DMS79 treated with DMSO at 0.1 percent for 48 hours (cell line): ENCODE results near the gene RNF111.
"Not testable (repeated sequence)": the region's sequence is repeated elsewhere in the genome, so short reads cannot be mapped to it uniquely, and the experiment has no call there.

Experiments used
- DNase-seq: peaks from one replicate; lab custom pipeline; 2025; lab: John Stamatoyannopoulos, UW

RNF111 gene

GRCh38 chr15:59059076-59059597 is 71.7 kb downstream of the RNF111 start:
- DNase-seq: no peak

GRCh38 chr15:59060348-59060747 is 72.9 kb downstream of the RNF111 start:
- DNase-seq: no peak

- no peak for DNase-seq
These were observed 75.6 kb downstream of the RNF111 start for GRCh38 chr15:59063042-59063441.

GRCh38 chr15:59069430-59069829 is 82.0 kb downstream of the RNF111 start:
- no peak for DNase-seq

- no peak for DNase-seq
These were observed 87.1 kb downstream of the RNF111 start for GRCh38 chr15:59074607-59075006.

- DNase-seq: no peak
These were observed 100.3 kb downstream of the RNF111 start for GRCh38 chr15:59087731-59088130.

GRCh38 chr15:59094077-59094476 is 106.6 kb downstream of the RNF111 start:
- DNase-seq: no peak

GRCh38 chr15:59096429-59096828 is 109.0 kb downstream of the RNF111 start:
- no peak for DNase-seq

GRCh38 chr15:59099162-59099685 is 111.8 kb downstream of the RNF111 start:
- no peak for DNase-seq

- no peak for DNase-seq
These were observed 117.1 kb downstream of the RNF111 start for GRCh38 chr15:59104602-59104911.

- peak; percentile 65 for DNase-seq
These were observed 117.7 kb downstream of the RNF111 start, which contains the start of gene CCNB2 for GRCh38 chr15:59104912-59105732. CCNB2 (plus strand) TSS chr15:59105146; CDS start chr15:59105269, 123 bp downstream.

- DNase-seq: peak; percentile 18
These were observed 118.4 kb downstream of the RNF111 start for GRCh38 chr15:59105854-59106253.

GRCh38 chr15:59111251-59111650 is 123.8 kb downstream of the RNF111 start:
- no peak for DNase-seq

- no peak for DNase-seq
These were observed 127.6 kb downstream of the RNF111 start for GRCh38 chr15:59115047-59115446.

GRCh38 chr15:59116141-59116540 is 128.7 kb downstream of the RNF111 start:
- no peak for DNase-seq

GRCh38 chr15:59116771-59117170 is 129.3 kb downstream of the RNF111 start:
- no peak for DNase-seq

GRCh38 chr15:59119625-59120024 is 132.2 kb downstream of the RNF111 start:
- DNase-seq: peak; percentile 40

GRCh38 chr15:59120937-59121336 is 133.5 kb downstream of the RNF111 start:
- DNase-seq: no peak

- DNase-seq: peak; percentile 57
These were observed 136.8 kb downstream of the RNF111 start for GRCh38 chr15:59124261-59124660.

GRCh38 chr15:59125683-59126082 is 138.2 kb downstream of the RNF111 start:
- DNase-seq: not testable (repeated sequence)

GRCh38 chr15:59127255-59127654 is 139.8 kb downstream of the RNF111 start:
- not testable (repeated sequence) for DNase-seq

- DNase-seq: no peak
These were observed 144.0 kb downstream of the RNF111 start for GRCh38 chr15:59131456-59131855.

GRCh38 chr15:59131969-59132562 is 144.6 kb downstream of the RNF111 start:
- no peak for DNase-seq
